ENCODE measurements around the gene ANGEL2. TPM values are rescaled to one million over a fixed set of nuclear protein-coding genes. Genes with fewer than 3 reads are reported as not detected.

ANGEL2 gene
- total and polyA plus RNA-seq, 2 of the 4 experiments (the other 2 are of a cell fraction), result 13.4 to 44.1 TPM

DNA sequence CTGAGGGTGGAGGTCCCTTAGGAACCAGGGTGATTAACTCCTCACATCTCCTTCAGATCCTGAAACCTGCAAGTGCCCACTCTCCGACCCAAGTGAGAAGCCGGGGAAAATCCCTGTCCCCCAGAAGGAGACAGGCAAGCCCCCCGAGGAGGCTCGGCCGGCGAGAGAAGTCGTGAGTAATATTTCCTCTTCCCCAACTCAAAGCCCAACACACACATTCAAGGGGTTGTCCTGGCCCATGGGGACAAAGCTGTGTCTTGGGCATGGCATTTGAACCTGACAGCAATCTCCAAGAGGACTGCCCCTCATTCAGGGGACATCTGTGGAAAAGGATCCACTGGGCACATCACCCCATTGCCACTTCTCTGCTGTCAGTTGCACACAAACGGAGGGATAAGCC lies 41.8 kb downstream of the ANGEL2 start:
- Histone ChIP-seq H4K8ac (ENCODE audit: low read depth in 2 of 2, low read length in 2 of 2) (no peak overlapping the region), H3K27me3 (ENCODE audit: control insufficient read depth, insufficient read depth, low read length) (no peaks in the 10 kb centered on the region), H3K14ac (replicated peaks; ENCODE audit: low read depth, low read length) (no peak overlapping the region), H3K79me1 (ENCODE audit: low read depth in 1 of 2, low read length in 2 of 2) (no peaks in the 10 kb centered on the region), H3K36me3 (ENCODE audit: control insufficient read depth, insufficient read depth, low read length) (peaks cover 21% of the 10 kb centered on the region), H2BK5ac (ENCODE audit: low read depth, low read length, poor library complexity, severe bottlenecking) (no peak overlapping the region), H3K4me2 (ENCODE audit: low read depth, low read length) (no peak overlapping the region), H2AK5ac (ENCODE audit: low read depth, low read length) (no peak overlapping the region), H3K56ac (ENCODE audit: extremely low read depth, insufficient read depth, low read length) (no peak overlapping the region), H3K4ac (ENCODE audit: low read depth, low read length) (no peak overlapping the region), H3K9ac (ENCODE audit: low read depth, low read length) (no peak overlapping the region), H3K4me1 (ENCODE audit: control insufficient read depth, insufficient read depth, low read length) (peaks cover under 1% of the 10 kb centered on the region; the same call in 1 of the 2 replicates), H4K5ac (ENCODE audit: low read depth, low read length) (no peak overlapping the region), H2BK120ac (ENCODE audit: low read depth, low read length) (no peak overlapping the region), H3K18ac (ENCODE audit: low read depth, low read length) (no peak overlapping the region), H3K9me1 (ENCODE audit: insufficient read depth, low read length) (no peaks in the 10 kb centered on the region), H3K27ac (ENCODE audit: insufficient read depth, low read length) (no peak overlapping the region), H2BK15ac (ENCODE audit: low read depth, low read length) (no peak overlapping the region), H2AK9ac (replicated peaks; ENCODE audit: low read depth, low read length, poor library complexity) (no peak overlapping the region), H3K4me3 (ENCODE audit: insufficient read depth, low read depth, low read length) (no peak overlapping the region), H3K9me3 (ENCODE audit: control insufficient read depth, insufficient read depth, low read length) (no peaks in the 10 kb centered on the region), H2BK20ac (ENCODE audit: low read depth, low read length) (no peak overlapping the region), H4K20me1 (ENCODE audit: insufficient read depth, low read length) (no peaks in the 10 kb centered on the region), H4K91ac (ENCODE audit: insufficient read depth, low read depth, low read length) (no peak overlapping the region), H3K23ac (ENCODE audit: low read depth, low read length) (no peak overlapping the region), H2AFZ (replicated peaks; ENCODE audit: low read length, poor library complexity) (no peak overlapping the region)
- in situ Hi-C loops (cut with MboI; ENCODE audit: low sequenced_read_pairs), result no loop called here
- ATAC-seq (ENCODE audit: low read depth) (no peak), DNase-seq (no peak)
- TF ChIP-seq FOS (IDR thresholded peaks at IDR 0.05; ENCODE audit: low read depth, low read length) (no peak), CEBPB (IDR thresholded peaks at IDR 0.05; ENCODE audit: low read depth, low read length) (no peak), MXI1 (IDR thresholded peaks at IDR 0.05; ENCODE audit: borderline replicate concordance, low read depth, low read length) (no peak)
- ChIA-PET POLR2A (ENCODE audit: unreplicated experiment) (no interaction called here), CTCF (no interaction called here)
- no TSS peak for BruUV-seq (replicated peaks)
- intact Hi-C loops (cut with micrococcal nuclease), result no loop called here
- no CpG with 5 or more reads among the region's 8 CpGs for WGBS, 2 experiments (ENCODE audit: extremely low coverage in 2 of 2, insufficient read length in 1 of 2)
- dilution Hi-C loops (cut with HindIII; ENCODE audit: low sequenced_read_pairs, unreplicated experiment), result no loop called here
